Measurements from ENCODE around the gene MAP2K2.

MAP2K2 gene

DNA sequence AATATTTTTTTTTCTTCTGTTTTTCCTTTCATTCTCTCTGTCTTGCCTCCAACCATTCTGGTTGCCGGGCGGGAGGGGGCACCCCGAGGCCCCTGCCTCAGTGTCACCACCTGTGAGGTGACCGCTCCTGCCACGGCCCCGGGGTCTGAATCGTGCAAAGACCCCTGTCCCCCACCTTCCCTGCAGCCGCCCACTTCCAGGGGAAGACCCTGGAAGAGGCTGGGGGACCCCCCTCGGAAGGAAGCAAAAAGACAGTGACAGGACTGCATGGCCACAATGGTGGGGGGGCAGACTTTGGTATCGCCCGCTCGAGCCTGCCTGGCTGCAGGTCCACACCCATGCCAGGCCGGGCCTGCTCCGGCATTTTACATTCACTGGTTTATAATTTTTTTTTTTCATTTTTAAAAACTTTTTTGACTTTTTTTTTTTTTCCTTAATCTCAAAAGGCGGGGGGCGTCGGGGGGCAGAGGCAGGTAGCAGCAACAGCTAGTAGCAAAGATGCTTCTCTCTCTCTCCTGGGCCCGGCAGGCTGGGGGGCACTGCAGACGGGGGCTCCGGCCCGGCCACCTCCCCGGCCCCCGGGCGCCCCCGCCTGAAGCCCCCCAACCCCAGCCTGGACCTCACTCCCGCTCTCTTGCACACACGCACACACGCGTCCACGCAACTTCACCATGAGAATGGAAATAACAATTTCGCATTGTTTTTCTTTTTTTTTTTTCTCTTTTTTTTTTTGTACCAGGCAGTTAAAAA lies 79.8 kb downstream of the MAP2K2 start:
- no peak overlapping the region for H3K4me3 ChIP-seq (ENCODE audit: low read depth, low read length)
- no peak for TF ChIP-seq CTCF (IDR thresholded peaks at IDR 0.05; ENCODE audit: low read depth, low read length)
- in situ Hi-C loops (cut with HindIII; ENCODE audit: low sequenced_read_pairs), result no loop called here
- DNase-seq (ENCODE audit: low read depth, low spot score), result no peak

- in situ Hi-C loops (cut with HindIII; ENCODE audit: low sequenced_read_pairs), result no loop called here
- H3K4me3 ChIP-seq (ENCODE audit: low read depth, low read length), result no peak overlapping the region
- DNase-seq (ENCODE audit: low read depth, low spot score), result no peak
- TF ChIP-seq CTCF (IDR thresholded peaks at IDR 0.05; ENCODE audit: low read depth, low read length), result no peak
These were observed 80.5 kb downstream of the MAP2K2 start for GRCh38 chr19:4043401-4043800.

DNA sequence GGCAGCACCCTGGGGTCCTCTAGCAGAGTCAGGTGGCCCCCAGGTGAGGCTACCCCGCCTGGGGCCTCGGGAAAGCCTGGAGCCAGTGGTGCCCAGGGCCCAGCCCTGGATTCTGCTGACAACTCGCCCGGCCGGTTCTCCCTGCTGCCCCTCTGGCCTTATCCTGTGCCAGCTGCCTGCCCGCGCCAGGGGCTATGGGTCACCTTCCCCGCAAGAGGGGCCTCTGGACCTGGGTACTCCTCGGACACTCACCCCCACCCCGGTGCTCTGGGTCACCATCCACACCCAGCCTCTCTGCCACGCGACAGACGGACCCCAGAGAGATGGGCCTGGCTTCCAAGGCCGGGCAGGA lies 81.2 kb downstream of the MAP2K2 start:
- in situ Hi-C loops (cut with HindIII; ENCODE audit: low sequenced_read_pairs), result no loop called here
- TF ChIP-seq CTCF (IDR thresholded peaks at IDR 0.05; ENCODE audit: low read depth, low read length), result no peak
- no peak overlapping the region for H3K4me3 ChIP-seq (ENCODE audit: low read depth, low read length)
- no peak for DNase-seq (ENCODE audit: low read depth, low spot score)

GRCh38 chr19:4042064-4042730 lies 81.7 kb downstream of the MAP2K2 start:
- no peak for DNase-seq (ENCODE audit: low read depth, low spot score)
- TF ChIP-seq CTCF (IDR thresholded peaks at IDR 0.05; ENCODE audit: low read depth, low read length), result no peak
- in situ Hi-C loops (cut with HindIII; ENCODE audit: low sequenced_read_pairs), result no loop called here
- H3K4me3 ChIP-seq (ENCODE audit: low read depth, low read length), result no peak overlapping the region

Measured in astrocyte of the spinal cord (primary cell).